Measurements from ENCODE around the gene RRP36. TPM values are rescaled to one million over a fixed set of nuclear protein-coding genes. Genes with fewer than 3 reads are reported as not detected.

RRP36 gene
- total RNA-seq, 1 donor from 2014 or later, result 35.3 TPM

GRCh38 chr6:43026365-43026764 is 4.9 kb downstream of the RRP36 start:
- no peak for ATAC-seq
- no peak for DNase-seq
- intact Hi-C loops (cut with DNase I), result no loop called here
- Histone ChIP-seq H3K36me3 (peaks cover 69% of the 10 kb centered on the region), H3K9me3 (no peaks in the 10 kb centered on the region), H3K4me1 (peaks cover 14% of the 10 kb centered on the region), H3K4me3 (no peak overlapping the region), H3K27me3 (ENCODE audit: low read depth) (no peaks in the 10 kb centered on the region), H3K27ac (no peak overlapping the region)
- TF ChIP-seq CTCF (IDR thresholded peaks at IDR 0.05), result no peak

GRCh38 chr6:43029120-43029519 is 7.7 kb downstream of the RRP36 start:
- Histone ChIP-seq H3K36me3 (peaks cover 93% of the 10 kb centered on the region), H3K9me3 (no peaks in the 10 kb centered on the region), H3K27me3 (ENCODE audit: low read depth) (no peaks in the 10 kb centered on the region), H3K27ac (no peak overlapping the region), H3K4me1 (no peaks in the 10 kb centered on the region), H3K4me3 (no peak overlapping the region)
- DNase-seq, result no peak
- no peak for ATAC-seq
- no peak for TF ChIP-seq CTCF (IDR thresholded peaks at IDR 0.05)
- intact Hi-C loops (cut with DNase I), result no loop called here

- Histone ChIP-seq H3K27me3 (ENCODE audit: low read depth) (no peaks in the 10 kb centered on the region), H3K27ac (no peak overlapping the region), H3K9me3 (no peaks in the 10 kb centered on the region), H3K4me3 (no peak overlapping the region), H3K4me1 (no peaks in the 10 kb centered on the region), H3K36me3 (peaks cover 90% of the 10 kb centered on the region)
- no peak for TF ChIP-seq CTCF (IDR thresholded peaks at IDR 0.05)
- ATAC-seq (no peak), DNase-seq (no peak)
- intact Hi-C loops (cut with DNase I), result no loop called here
These were observed 10.9 kb downstream of the RRP36 start for GRCh38 chr6:43032326-43032725.

- H3K36me3 ChIP-seq, result peaks cover 91% of the 10 kb centered on the region
These were observed 12.2 kb downstream of the RRP36 start for GRCh38 chr6:43033496-43034189.

GRCh38 chr6:43034190-43034525 is 12.7 kb downstream of the RRP36 start:
- Histone ChIP-seq H3K36me3 (peaks cover 91% of the 10 kb centered on the region), H3K4me3 (no peak overlapping the region), H3K9me3 (no peaks in the 10 kb centered on the region), H3K4me1 (no peaks in the 10 kb centered on the region), H3K27me3 (ENCODE audit: low read depth) (no peaks in the 10 kb centered on the region), H3K27ac (no peak overlapping the region)
- intact Hi-C loops (cut with DNase I), result no loop called here
- ATAC-seq (no peak), DNase-seq (no peak)
- TF ChIP-seq CTCF (IDR thresholded peaks at IDR 0.05), result no peak

More at GRCh38 chr6:43033496-43034189, 12.2 kb downstream of the RRP36 start:
- Histone ChIP-seq H3K4me1 (no peaks in the 10 kb centered on the region), H3K4me3 (no peak overlapping the region), H3K27ac (no peak overlapping the region), H3K9me3 (no peaks in the 10 kb centered on the region), H3K27me3 (ENCODE audit: low read depth) (no peaks in the 10 kb centered on the region)
- intact Hi-C loops (cut with DNase I), result no loop called here
- DNase-seq (no peak), ATAC-seq (no peak)
- no peak for TF ChIP-seq CTCF (IDR thresholded peaks at IDR 0.05)

All from lower lobe of right lung (tissue), 2 donors.